ENCODE measurements around the gene METRNL. TPM values are rescaled to one million over a fixed set of nuclear protein-coding genes. Genes with fewer than 3 reads are reported as not detected.

The METRNL gene
- total RNA-seq, 1 donor from 2014 or later, result 79.9 TPM

DNA sequence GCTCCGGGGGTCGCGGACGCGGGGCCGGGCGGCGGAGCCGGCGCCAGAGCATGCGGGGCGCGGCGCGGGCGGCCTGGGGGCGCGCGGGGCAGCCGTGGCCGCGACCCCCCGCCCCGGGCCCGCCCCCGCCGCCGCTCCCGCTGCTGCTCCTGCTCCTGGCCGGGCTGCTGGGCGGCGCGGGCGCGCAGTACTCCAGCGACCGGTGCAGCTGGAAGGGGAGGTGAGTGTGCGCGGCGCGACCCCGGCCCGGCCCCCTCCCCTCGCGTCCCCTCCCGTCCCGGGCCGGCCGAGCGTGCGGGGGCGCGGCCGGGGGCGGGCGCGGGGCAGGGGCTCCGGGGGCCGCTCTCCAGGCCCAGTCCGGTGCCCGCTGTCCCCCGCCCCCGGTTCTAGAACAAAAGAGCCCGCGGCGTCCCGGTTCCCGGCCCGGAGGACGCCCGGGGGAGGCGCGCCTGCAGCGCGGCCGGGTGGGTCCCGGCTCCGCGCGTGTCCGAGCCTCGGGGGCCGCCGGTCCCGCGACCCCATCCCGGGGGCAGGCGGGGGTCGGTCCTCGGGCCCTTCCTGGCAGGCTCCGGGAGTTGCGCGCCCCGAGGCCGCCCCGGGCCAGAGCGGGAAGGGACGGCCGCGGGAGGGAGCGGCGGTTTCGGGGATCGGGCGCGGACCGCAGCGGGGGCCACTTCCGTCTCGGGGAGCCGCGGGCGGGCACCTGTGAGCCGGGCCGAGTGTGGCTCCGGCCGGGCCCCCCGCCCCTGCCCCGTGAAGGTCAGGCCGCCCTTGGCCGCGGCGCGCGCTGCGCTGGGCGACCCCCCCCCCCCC lies 563 bp downstream of the METRNL start:
- H3K27me3 ChIP-seq, result no peaks in the 10 kb centered on the region
- H3K27ac ChIP-seq, result peak overlapping the region; percentile 80
- peaks cover 2% of the 10 kb centered on the region for H3K36me3 ChIP-seq
- no peaks in the 10 kb centered on the region for H3K9me3 ChIP-seq
- ATAC-seq (no peak), DNase-seq (no peak)
- intact Hi-C loops (cut with DNase I), result no loop called here
- H3K4me1 ChIP-seq, result peaks cover 44% of the 10 kb centered on the region
- TF ChIP-seq, protein P1, sequence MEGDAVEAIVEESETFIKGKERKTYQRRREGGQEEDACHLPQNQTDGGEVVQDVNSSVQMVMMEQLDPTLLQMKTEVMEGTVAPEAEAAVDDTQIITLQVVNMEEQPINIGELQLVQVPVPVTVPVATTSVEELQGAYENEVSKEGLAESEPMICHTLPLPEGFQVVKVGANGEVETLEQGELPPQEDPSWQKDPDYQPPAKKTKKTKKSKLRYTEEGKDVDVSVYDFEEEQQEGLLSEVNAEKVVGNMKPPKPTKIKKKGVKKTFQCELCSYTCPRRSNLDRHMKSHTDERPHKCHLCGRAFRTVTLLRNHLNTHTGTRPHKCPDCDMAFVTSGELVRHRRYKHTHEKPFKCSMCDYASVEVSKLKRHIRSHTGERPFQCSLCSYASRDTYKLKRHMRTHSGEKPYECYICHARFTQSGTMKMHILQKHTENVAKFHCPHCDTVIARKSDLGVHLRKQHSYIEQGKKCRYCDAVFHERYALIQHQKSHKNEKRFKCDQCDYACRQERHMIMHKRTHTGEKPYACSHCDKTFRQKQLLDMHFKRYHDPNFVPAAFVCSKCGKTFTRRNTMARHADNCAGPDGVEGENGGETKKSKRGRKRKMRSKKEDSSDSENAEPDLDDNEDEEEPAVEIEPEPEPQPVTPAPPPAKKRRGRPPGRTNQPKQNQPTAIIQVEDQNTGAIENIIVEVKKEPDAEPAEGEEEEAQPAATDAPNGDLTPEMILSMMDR (IDR thresholded peaks at IDR 0.05), result no peak
- peak overlapping the region; percentile 67 for H3K4me3 ChIP-seq

DNA sequence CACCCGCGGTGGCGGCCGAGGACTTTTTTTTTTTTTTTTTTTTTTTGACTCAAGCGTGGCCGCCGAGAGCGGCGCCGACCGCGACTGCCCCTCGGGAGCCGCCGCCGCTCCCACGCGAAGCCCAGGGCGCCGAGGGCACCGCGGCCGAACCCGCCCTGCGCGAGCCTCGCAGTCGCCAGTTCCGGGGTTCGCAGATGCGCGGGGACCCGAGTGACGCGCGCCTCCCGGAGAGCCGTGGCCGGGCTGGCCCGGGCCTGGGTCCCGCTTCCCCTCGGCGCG lies 1.1 kb downstream of the METRNL start:
- intact Hi-C loops (cut with DNase I), result no loop called here
- Histone ChIP-seq H3K36me3 (peaks cover 7% of the 10 kb centered on the region), H3K9me3 (no peaks in the 10 kb centered on the region), H3K4me1 (peaks cover 49% of the 10 kb centered on the region), H3K27me3 (no peaks in the 10 kb centered on the region), H3K4me3 (peak overlapping the region; percentile 67), H3K27ac (peak overlapping the region; percentile 80)
- no peak for DNase-seq
- peak; percentile 2 for ATAC-seq
- TF ChIP-seq, protein P1 (IDR thresholded peaks at IDR 0.05), result no peak

DNA sequence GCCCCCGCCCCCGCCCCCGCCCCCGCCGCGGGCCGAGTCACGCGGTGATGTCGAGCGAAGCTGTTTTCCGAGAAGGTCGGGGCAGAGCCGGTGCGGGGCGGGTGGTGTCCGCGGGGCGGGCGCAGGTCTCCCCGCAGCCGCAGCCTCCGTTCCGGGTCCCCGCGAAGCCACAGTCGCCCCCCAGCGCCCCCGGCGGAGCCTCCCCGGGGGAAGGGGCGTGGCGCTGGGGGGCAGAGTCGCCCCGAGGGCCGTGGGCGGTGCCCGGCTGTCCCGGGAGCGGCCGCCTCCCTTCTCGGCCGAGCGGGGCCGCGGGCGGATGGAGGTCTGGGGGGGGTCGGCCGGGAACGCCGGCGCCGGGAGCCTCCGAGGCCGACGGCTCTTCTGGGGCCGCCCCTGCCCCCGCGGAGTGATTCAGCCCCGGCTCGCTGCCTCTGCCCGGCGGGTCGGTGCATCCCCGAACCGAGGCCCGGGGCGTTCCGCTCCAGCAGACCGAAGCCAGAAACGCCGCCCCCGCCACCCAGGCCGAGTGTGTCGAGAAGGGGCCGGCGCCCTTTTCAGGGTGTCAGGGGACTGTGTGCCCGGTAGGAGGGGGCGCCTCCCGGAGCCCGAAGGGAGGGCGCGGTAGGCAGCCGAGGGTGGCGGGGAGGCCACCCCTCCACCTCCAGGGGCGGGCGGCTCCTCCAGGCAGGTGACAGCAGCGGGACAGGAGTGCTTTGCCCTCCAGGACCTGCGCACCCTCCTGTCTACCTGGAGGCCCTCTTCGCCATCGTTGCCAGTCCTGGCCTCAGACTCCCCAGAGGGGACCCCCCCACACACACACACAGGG lies 1.7 kb downstream of the METRNL start:
- ATAC-seq (peak; percentile 21), DNase-seq (peak; percentile 84)
- Histone ChIP-seq H3K36me3 (peaks cover 10% of the 10 kb centered on the region), H3K4me1 (peaks cover 54% of the 10 kb centered on the region), H3K4me3 (peak overlapping the region; percentile 67), H3K9me3 (no peaks in the 10 kb centered on the region), H3K27ac (peak overlapping the region; percentile 80), H3K27me3 (no peaks in the 10 kb centered on the region)
- TF ChIP-seq, protein P1 (IDR thresholded peaks at IDR 0.05), result no peak
- intact Hi-C loops (cut with DNase I), result no loop called here

DNA sequence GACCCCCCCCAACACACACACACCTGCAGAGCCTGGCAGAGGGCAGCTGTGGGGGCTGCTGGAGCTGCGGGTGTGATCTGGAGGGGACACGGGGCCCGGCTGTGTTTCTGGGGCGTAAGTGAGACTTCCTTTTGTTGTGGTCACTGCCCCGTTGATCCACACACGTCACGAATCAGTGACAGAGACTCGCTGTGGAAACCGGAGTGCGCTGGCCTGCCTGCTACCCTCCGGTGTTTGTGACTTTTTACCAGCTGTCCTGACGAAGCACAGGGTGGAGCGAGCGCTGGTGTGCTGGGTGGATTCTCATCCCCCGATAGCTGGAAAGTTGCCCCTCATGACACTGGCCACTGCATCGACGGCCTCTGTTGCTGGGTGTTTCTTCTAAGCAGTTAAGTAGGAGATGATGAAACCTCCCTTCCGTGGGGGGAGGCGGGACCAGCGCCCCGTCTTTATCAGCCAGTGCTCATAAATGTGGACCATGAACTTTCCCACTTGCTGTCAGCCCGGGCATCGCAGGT lies 2.3 kb downstream of the METRNL start:
- peaks cover 15% of the 10 kb centered on the region for H3K36me3 ChIP-seq
- DNase-seq (no peak), ATAC-seq (peak; percentile 2)
- no peaks in the 10 kb centered on the region for H3K27me3 ChIP-seq
- peak overlapping the region; percentile 80 for H3K27ac ChIP-seq
- TF ChIP-seq, protein P1 (IDR thresholded peaks at IDR 0.05), result no peak
- H3K9me3 ChIP-seq, result no peaks in the 10 kb centered on the region
- H3K4me1 ChIP-seq, result peaks cover 55% of the 10 kb centered on the region
- intact Hi-C loops (cut with DNase I), result no loop called here
- H3K4me3 ChIP-seq, result peak overlapping the region; percentile 67

DNA sequence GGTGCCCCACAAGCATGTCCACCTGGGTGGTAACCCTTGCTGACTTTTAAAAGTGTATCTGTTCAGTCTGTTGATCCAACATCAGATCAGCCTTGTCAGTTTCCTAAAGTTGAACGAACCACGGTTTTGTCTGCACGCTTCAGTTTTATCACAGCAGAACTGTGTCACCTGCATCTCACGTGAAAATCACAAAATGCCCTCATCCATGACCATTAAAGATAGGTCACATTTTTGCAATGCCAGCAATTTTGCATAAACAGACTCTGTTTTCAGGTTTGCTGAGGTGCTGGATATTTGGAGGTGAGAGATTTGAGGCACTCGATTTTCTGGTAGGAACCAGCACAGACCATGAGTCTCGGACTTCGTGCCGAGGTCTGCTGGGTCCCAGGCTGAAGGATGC lies 3.0 kb downstream of the METRNL start:
- Histone ChIP-seq H3K4me1 (peaks cover 56% of the 10 kb centered on the region), H3K9me3 (no peaks in the 10 kb centered on the region), H3K36me3 (peaks cover 15% of the 10 kb centered on the region), H3K27me3 (no peaks in the 10 kb centered on the region), H3K4me3 (peak overlapping the region; percentile 67), H3K27ac (no peak overlapping the region)
- DNase-seq (no peak), ATAC-seq (no peak)
- intact Hi-C loops (cut with DNase I), result no loop called here
- TF ChIP-seq, protein P1 (IDR thresholded peaks at IDR 0.05), result no peak

Measured in upper lobe of right lung (tissue), 1 donor.